Measurements from ENCODE around the gene RHOJ.

RHOJ gene

GRCh38 chr14:63326840-63327239 lies 122.6 kb downstream of the RHOJ start:
- no peak for TF ChIP-seq CTCF (IDR thresholded peaks at IDR 0.05; ENCODE audit: insufficient read depth, low read depth, low read length, missing control alignments)
- DNase-seq (ENCODE audit: low read depth) = no peak
- no peak overlapping the region for H3K4me3 ChIP-seq (ENCODE audit: low read depth, low read length)

- TF ChIP-seq CTCF (IDR thresholded peaks at IDR 0.05; ENCODE audit: insufficient read depth, low read depth, low read length, missing control alignments) = no peak
- DNase-seq (ENCODE audit: low read depth) = no peak
- no peak overlapping the region for H3K4me3 ChIP-seq (ENCODE audit: low read depth, low read length)
These were observed 124.8 kb downstream of the RHOJ start for GRCh38 chr14:63328787-63329737.

GRCh38 chr14:63342371-63342770 lies 138.1 kb downstream of the RHOJ start:
- TF ChIP-seq CTCF (IDR thresholded peaks at IDR 0.05; ENCODE audit: insufficient read depth, low read depth, low read length, missing control alignments) = no peak
- DNase-seq (ENCODE audit: low read depth) = no peak
- H3K4me3 ChIP-seq (ENCODE audit: low read depth, low read length) = no peak overlapping the region

Measured in GM12865 (cell line).